GM19438 (cell line): ENCODE data around the gene DOCK9.

ENCODE experiments used
- ATAC-seq: cut with Tn5 transposase; IDR thresholded peaks from one replicate; pipeline ENCODE4 v1.9.1; 2021; ENCODE audit warnings: low read depth; ENCODE audit not compliant: unreplicated experiment

Gene DOCK9

DNA sequence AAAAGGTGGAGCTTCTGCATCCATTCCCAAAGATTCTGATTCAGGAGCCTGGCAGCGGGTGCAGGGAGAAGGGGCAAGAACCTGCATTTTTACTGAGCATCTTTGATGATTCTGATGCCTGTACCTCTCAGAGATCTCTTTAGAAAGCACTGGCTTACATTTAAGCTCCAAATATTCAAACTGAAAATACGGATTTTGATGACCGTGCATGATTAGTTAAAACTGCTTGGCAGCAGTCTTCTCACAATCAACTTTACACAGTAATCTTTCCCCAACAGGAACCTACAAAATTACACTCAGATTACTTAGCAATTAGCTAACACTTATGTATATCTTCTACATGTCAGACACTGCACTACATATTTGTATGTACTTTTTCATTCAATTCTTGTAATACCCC is 108.9 kb downstream of the DOCK9 start:
- no peak for ATAC-seq

DNA sequence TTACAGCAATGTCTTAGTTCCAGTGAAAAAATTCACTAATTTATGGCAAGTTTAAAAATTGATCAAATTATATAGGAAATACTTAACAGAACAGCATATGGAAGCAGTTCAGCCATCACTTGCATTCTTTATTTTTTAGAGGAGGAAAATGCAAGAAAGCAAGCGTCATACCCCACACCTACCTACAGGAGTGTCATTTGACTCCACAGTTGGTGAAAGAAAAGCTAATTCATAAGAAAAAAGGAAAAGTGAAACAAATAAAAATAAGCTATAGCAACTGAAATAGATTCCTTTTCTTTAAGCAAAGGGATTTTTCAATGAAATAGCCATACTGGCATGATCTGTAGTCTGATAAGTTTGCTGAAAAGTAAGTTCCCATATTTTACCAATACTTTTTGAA is 111.0 kb downstream of the DOCK9 start:
- no peak for ATAC-seq

DNA sequence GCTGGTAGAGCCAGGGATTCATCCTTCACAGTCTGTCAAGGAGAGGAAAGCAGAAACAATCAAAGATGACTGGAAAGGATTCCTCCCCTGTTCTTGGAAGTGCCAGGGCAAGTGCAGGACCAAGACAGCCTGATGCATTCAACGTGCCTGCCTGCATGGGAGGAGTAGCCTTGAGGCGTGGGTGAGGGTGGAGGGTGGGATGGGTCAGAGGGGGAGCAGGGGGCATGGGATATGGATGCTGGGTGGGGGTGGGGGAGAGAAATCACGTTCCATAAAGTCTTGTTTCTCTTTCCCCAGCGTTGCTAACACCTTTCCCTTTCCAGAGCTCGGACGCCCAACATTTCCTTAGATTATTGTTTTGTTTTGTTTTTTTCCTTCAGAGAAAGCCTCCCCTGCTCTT is 117.4 kb downstream of the DOCK9 start:
- ATAC-seq = no peak

DNA sequence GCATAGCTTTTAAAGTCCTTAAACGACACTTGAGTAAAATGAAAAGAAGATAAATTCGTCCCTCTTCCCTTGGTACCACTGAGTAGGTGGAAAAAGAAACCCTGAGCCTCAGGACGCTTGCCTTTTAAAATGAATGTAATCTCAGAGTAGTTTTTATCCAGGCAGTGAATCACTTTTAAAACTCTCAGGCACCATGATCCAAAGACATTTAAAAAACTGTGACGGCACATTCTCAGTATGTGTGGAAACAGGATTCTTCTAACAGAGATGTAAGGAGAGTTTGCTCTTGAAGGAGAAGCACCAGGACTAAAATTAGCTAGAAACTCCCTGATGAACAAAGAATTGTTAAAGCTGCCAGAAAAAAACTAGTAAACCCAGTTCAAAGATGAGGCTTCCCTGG is 119.7 kb downstream of the DOCK9 start:
- no peak for ATAC-seq

DNA sequence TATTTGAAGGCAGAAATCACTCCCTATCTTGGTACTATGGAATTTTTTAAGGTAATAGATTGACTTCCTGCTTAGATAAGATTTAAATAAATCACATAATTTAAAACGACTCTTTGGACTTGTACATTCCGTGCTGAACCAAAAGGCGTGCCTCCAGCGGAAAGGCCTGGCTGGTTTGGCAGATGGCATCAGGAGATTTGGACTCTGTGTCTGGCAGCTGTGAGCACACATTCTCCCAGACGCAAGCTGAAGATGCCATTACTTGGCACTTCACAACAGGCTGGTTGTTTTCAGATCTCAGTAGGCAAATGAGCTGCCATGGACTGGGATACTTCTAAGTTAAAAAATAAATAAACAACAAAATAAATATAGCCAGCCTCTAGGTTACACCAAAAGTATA is 120.9 kb downstream of the DOCK9 start:
- no peak for ATAC-seq

DNA sequence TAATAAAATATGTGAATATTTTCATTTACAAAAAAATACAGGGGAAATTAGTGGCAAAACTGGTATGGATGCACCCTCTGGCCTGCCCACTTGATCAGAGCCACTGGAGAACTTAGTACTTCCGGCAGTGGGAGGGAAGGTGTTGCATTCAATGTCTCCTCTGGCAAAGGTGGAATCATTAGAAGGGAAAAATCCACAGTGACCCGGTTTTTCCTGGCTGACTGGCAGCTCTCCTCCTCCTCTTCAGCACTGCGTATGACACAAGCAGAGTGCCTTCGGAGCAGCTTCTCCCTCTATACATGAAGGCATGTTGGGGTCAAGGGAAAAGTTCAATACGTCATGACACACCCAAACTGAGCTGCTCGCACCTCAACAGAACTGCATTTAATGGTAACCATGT is 123.4 kb downstream of the DOCK9 start:
- no peak for ATAC-seq

DNA sequence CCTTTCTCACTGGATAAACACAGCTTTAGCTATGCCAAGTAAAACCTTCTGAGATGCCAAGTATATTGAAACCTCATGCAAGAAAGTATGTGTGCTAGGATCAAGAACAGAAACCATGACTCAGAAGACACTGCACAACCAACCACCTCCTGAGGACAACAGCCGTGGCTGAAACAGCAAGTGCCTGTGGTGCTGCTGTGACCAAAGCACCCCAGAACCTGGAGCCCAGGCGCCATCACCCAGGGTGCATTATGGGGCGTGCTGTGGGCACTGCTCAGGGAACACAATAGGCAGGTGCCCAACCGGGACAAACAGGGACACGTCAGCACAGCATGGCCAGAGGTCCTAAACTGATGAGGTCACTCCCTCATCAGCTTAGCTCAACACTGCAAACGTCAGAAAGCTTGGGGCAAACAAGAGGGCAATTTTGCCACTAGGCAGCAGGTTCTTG is 124.1 kb downstream of the DOCK9 start:
- ATAC-seq = peak; percentile 100

DNA sequence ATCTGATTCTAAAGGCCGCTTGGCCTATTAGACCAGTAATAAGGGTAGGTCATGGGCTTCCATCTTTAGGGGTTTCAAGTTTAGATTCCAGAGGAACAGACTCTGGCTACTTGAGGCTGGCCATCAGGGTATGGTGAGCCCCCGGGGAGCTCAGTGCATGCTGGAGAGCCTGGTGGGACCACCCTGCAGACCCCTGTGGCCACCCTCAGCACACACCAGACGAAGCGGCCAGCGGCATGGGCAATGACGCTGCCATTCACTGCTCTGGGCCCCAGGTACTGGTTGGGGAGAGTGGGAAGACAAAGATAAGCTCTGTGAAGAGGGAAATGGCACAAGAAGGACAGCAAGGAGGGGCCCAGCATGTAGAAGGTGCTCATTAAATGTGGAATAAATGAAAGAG is 126.6 kb downstream of the DOCK9 start:
- no peak for ATAC-seq

DNA sequence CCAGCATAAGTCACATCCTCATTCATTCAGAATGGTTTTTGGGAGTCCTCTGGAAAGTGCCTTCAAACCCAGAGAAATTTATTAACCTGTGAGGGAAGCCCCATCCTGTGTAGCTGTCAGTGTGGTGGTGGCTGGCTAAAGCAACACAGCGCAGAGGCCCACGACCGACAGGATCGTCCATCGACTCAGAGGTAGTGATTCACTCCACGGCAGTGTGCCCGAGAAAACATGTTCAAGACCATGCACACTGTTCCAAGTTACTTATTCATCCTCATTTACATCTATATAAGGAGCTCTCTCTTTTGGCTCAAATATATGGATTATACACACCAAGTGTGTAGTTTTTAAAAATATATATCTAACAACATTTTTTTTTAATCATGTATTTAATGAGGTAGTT is 129.1 kb downstream of the DOCK9 start:
- no peak for ATAC-seq

DNA sequence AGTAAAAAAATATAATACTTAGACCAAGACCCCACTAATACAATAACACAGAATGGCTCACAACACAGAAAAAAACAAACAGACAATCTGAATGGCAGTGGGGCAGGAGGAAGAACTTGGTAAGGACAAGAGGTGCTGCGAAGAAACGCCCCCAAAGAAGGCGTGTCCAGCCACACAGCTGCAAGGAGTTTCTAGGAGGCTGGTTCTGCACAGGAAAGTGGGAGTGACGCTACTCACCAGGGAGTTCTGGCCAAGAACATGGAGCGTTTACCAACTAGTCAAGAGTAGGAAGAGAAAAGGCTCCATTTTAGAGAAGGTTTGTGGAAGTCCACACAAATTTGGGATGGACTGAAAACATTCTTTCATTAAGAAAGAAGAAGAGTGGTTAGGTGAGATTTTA is 130.1 kb downstream of the DOCK9 start:
- ATAC-seq = no peak

DNA sequence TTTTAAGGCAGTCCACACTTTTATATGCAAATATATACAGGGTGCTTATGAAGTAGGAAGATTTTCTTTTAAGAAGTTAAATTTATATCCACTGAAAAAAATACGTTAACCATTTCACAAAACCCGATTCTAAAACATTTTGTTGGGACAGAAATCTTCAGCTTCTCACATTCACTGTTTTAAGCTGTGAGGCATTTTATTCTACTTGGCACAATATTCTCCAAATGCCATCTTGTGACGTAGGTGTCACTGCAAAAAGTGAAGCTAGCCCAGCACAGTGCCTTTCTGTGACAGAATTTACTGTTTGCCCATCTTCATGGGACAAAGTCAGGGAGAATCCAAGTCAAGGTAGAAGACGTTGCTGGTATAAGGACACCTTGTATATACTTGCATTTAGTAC is 130.9 kb downstream of the DOCK9 start:
- ATAC-seq = no peak

DNA sequence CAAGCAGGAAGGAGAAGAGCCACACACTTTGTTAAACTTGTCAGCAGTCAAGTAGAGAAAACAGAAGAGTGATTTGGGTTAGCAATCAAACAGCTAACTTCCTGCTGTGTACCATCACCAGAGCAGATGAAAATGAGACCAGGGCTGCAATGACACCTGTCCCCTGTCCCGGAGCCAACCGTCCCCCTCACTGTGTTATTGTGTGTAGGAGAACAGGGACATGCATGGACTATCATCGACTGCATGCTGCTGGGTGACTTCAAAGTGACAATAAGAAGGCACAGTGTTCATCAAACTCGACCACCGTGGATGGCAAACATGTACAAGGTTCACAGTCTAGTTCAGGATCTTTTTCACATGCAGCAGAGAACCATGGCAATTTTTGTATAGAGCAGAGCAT is 131.3 kb downstream of the DOCK9 start:
- ATAC-seq = no peak

DNA sequence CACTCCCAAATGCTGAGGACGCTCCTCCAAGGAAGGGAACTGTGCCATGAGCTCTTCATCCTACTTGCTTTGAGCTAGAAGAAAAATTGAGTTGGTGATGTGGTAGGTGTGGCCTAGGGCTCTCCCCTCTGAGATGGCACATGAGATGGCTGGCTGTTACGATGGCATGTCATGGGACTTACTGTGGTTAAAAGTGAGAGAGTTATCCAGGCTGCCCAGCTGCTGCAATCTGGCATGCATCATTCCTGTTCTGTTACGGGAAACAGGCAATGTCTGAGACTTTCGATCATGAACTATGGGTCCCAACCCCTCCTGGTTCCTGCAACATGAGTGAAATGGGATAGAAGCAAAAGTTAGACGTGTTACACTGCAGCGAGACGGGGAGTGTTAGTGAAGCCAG is 132.1 kb downstream of the DOCK9 start:
- ATAC-seq = no peak

DNA sequence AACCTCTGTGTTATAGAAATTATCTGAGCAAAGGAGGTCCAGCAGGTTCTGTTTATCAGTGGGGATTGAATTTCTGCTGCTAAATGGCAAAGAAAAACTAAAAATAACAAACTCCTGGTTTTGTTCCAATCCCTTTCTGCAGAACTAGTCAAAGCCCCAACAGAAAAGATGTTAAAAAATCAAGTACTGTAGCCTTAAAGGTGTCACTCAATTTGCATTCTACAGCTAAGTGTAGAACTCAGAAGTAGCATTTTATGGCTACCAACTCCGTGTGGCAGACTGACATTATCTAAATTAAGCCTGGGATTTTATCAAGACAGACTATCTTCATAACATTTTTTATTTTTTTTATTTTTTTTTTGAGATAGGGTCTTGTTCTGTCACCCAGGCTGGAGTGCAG is 133.8 kb downstream of the DOCK9 start:
- ATAC-seq = no peak

DNA sequence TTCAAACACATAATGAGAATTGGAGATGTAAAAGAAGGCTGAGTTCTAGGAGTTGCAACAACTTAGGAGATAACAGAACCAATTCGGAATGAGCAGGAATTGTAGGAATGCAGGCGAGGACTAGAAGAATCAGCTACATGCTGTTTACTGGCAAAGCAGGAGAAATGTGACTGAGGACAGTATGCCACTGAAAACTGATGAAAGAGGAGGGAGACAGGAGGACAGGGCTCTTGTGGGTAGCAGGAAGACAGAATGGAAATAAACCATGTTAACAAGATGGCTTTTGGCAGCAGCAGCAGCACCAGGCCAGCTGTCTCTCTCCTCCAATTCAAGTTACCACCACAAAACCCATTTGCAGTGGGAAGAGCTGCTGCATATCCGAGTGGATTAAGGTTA is 134.4 kb downstream of the DOCK9 start:
- no peak for ATAC-seq

DNA sequence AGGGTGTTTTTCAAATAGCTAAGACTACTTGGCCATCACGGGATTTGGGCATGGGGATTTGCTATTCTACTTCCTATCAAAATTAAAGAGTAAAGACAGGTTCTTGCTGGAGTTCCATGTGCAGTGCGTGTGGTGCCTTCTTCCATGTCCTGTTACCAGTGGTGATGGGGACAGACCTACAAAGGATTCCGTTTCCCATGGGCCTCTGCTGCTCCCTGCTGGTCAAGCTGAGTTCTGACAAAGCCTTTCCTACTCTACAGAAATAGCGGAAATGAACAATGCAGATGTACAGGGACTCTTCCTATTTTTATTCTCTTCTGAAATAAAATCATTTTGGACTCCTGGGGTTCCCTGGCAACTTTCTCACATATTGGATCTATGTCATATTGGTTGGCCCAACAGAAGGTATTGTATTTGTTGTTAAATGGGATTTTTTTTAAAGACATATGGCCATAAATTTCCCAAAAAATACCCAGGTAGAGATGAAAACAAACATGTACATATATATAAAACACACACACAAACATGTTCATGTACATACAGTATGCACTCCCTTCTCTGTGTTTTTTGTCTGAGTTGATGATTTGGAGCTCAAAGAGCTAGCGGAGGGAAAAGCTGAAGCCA is 134.9 kb downstream of the DOCK9 start:
- peak; percentile 93 for ATAC-seq

DNA sequence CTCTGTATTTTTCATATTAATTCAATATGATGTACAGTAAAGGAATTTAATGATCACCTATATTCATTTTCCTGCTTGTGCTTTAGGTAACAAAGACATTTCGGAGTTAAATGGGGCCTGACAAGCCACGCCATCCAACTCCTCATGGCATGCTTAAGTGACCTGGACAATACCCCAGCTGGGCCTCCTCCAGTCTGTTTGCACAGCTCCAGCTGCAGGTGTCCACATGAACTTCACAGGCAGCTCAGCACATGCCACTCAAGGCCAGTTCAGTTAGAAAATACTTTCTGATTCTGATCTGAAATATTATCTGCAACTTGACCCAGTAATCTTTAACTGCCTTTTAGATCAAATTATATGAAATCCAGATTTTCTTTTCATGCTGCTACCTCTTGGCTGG is 135.8 kb downstream of the DOCK9 start:
- no peak for ATAC-seq

DNA sequence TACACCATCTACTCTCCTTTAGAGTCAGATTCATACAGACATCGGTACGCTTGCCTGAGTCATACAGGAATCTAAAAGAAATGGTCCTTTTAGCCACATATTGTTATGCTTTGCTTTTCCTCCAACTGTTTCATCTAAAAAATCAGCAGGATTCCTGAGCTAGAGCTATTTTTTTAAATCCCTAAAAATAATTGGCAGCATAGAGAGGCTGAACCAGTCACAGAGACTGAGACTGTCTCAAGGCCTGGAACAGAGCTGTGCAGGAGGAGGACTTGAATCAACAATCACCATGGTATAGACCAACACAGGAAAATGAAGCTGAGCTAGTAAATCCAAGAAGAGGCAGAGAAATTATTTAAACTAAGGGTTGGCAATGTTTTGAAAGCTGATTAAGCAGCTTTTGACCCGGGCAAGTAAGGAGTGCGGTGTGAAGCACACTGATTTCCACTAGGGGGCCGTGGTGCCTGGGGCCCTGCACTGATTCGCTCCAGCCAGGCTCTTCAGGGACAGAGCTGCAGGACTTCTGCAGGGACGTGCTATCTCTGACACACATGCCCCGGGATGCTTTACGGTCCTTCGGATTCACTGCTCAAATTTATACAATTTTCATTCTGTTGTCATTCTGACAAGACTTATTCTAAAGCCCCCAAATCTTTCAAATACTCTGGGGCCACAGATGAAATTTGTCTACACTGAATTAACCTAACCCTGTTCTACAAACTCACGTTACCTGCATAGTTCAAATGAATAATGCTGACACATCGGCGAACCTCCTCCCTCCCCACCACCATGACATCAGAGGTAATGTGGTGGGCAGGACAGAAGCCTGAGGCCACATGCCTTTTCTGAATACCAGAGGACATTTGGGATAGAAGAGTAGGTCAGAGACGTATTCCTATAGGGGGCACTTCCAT is 137.8 kb downstream of the DOCK9 start:
- ATAC-seq = peak; percentile 78

DNA sequence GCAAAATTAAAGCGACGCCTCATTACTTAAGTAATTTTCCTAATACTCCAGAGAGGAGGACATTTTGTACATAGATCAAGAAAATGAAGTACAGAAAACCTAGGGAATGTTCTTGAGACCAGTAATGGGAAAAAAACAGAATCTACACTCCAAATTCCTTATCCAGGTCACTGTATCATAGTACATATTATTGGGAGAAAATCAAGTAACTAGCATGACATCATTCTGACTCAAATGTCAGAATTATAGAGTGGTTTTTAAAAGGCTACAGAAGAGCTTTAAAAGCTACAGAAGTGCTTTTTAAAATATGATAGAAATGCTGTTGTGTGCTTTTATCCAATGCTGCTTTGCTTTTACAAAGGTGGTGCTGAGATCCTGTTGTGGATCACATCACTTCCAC is 139.1 kb downstream of the DOCK9 start:
- no peak for ATAC-seq

DNA sequence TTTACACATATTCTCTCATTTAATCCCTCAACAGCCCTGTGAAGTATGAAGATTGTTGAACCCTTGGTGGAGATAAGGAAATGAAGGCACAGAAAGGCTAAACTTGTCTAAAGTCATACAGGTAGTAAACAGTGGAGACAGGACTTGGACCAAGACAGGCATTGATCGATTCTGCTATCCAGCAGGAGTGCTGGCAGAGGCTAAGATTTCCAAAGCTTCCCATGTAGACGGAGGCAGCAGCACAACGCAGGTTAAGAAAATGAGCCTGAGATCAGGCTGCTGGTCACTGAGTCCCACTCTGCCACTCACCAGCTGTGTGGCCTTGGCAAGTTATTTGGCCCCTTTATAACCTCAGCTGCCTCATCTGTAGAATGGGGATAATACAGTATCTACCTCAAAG is 140.0 kb downstream of the DOCK9 start:
- no peak for ATAC-seq

DNA sequence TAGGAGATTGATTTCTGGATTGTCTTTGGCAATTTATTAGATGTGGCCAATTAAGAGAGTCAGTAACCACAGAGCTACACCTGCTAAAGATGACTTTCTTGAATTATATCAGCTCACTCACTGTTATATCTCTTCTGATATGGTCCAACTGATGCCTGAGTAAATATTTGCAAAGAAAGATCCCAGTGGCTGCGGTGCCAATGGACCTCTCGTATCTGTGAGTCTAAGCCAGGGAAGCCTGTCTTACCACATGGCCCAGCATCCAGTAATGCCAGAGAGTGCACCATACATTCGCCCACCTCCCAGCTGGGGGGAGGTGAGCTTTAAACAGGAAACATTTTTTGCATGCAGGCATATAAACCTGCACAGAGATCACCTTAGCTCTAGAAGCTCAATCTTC is 142.7 kb downstream of the DOCK9 start:
- ATAC-seq = no peak

DNA sequence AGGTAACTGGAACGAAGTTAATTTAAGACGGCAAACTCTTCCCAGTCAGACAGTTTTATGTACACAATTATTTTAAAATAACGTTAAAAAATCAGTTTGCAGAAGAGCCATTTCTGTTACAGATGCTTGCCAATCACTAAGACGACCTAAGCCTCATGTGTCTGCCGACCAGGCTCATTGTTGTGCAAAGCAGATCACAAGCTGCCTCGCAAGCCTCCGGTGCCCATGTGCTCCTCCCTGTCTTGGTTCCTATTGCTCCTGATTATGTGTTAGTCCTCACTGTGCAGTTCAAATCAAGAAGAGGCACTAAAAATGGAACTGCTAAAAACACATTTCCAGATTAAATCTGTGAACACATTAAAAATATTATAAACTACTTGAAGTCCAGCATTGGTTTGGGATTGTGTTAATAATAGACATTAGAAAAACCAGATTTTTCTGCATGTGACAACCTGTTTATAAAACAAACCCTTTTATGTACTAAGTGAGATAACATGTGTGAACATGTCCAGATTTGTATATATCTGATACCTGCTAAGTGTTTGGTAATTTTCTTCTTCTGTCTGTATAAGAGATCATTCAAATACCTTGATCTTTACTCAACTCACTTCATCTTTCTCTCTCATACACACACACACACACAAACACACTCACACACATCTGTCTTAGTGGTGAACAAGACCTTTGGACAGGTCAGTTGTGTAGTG is 143.5 kb downstream of the DOCK9 start:
- ATAC-seq = no peak
